H1 (cell line): ENCODE measurements around the gene RHOB. TPM values are rescaled to one million over a fixed set of nuclear protein-coding genes. Genes with fewer than 3 reads are reported as not detected.

ENCODE experiments used
- CTCF ChIA-PET: fragments of 300-600 bp; sonication (Branson Sonifier 250); formaldehyde crosslinking; loops from one replicate; lab custom pipeline; 2021; ENCODE audit not compliant: partially characterized antibody; lab: Charles Lee
- POLR2A ChIA-PET: fragments of 300-600 bp; sonication (Branson Sonifier 250); formaldehyde crosslinking; loops from one replicate; lab custom pipeline; 2021; ENCODE audit warnings: inconsistent platforms; ENCODE audit not compliant: partially characterized antibody; lab: Charles Lee
- DNase-seq, 2 experiments: peaks; one replicate each; pipeline versions ENCODE4 v3.0.0 to v3.0.0-alpha.2; 2010 to 2022; ENCODE audit warnings: low spot score in 2 of 2, low read depth in 1 of 2, mixed read lengths in 1 of 2
- FAIRE-seq: peaks from 2 replicates; lab custom pipeline; 2011; peaks lifted over from hg19 to GRCh38; lab: Jason Lieb, UNC
- H2AFZ ChIP-seq: 2 replicates; pipeline ENCODE4 v1.8.1; 2012; ENCODE audit warnings: low read length, inconsistent platforms
- H2AK5ac ChIP-seq: 2 replicates; pipeline ENCODE4 v1.6.1; 2013; ENCODE audit warnings: low read depth, low read length
- H2BK120ac ChIP-seq: replicated peaks from 2 replicates; pipeline ENCODE3; 2013; ENCODE audit warnings: low read depth, low read length, inconsistent platforms
- H2BK12ac ChIP-seq: 2 replicates; pipeline ENCODE4 v1.6.1; 2013; ENCODE audit warnings: low read depth, low read length
- H2BK15ac ChIP-seq: 2 replicates; pipeline ENCODE4 v1.6.1; 2013; ENCODE audit warnings: low read length
- H2BK20ac ChIP-seq: 2 replicates; pipeline ENCODE4 v1.6.1; 2013; ENCODE audit warnings: low read length
- H2BK5ac ChIP-seq: 2 replicates; pipeline ENCODE4 v1.6.1; 2013; ENCODE audit warnings: low read depth, low read length
- H3K14ac ChIP-seq: 2 replicates; pipeline ENCODE4 v1.6.1; 2013; ENCODE audit warnings: inconsistent platforms; ENCODE audit not compliant: insufficient read length
- H3K18ac ChIP-seq: 2 replicates; pipeline ENCODE4 v1.6.1; 2013; ENCODE audit warnings: low read length; ENCODE audit errors: extremely low read depth
- H3K23ac ChIP-seq: 2 replicates; pipeline ENCODE4 v1.6.1; 2013; ENCODE audit warnings: inconsistent platforms; ENCODE audit not compliant: insufficient read length
- H3K23me2 ChIP-seq: 2 replicates; pipeline ENCODE4 v1.6.1; 2013; ENCODE audit warnings: low read depth, low read length
- H3K27ac ChIP-seq: 2 replicates; pipeline ENCODE4 v1.6.1; 2011; ENCODE audit warnings: low read depth, low read length, inconsistent platforms
- H3K27me3 ChIP-seq, 4 experiments: replicated peaks in 1 of 4; 1 replicate in 1 of 4; 2 replicates in 3 of 4; pipeline versions ENCODE4 v1.6.1 to v1.8.1; 2011 to 2013; ENCODE audit warnings: low read length in 3 of 4, mild to moderate bottlenecking in 3 of 4, inconsistent platforms in 2 of 4, mixed read lengths in 2 of 4, moderate library complexity in 1 of 4; ENCODE audit not compliant: control insufficient read depth in 3 of 4, insufficient read depth in 3 of 4; ENCODE audit errors: extremely low read depth in 1 of 4
- H3K36me3 ChIP-seq, 4 experiments: 2 replicates each; pipeline versions ENCODE4 v1.6.1 to v1.8.1; 2011 to 2013; ENCODE audit warnings: mild to moderate bottlenecking in 4 of 4, low read length in 3 of 4, moderate library complexity in 2 of 4, control low read depth in 1 of 4, inconsistent platforms in 1 of 4; ENCODE audit not compliant: insufficient read depth in 4 of 4, control insufficient read depth in 2 of 4
- H3K4ac ChIP-seq: replicated peaks from 2 replicates; pipeline ENCODE3; 2013; ENCODE audit warnings: low read length, low read depth, mixed read lengths, inconsistent platforms; ENCODE audit not compliant: insufficient read length
- H3K4me1 ChIP-seq, 4 experiments: replicated peaks in 1 of 4; 1 replicate in 1 of 4; 2 replicates in 3 of 4; pipeline versions ENCODE4 v1.6.1 to v1.8.1; 2011 to 2013; ENCODE audit warnings: low read length in 3 of 4, inconsistent platforms in 2 of 4, mixed read lengths in 1 of 4; ENCODE audit not compliant: insufficient read depth in 4 of 4, control insufficient read depth in 3 of 4
- H3K4me2 ChIP-seq, 2 experiments: 2 replicates each; pipeline versions ENCODE4 v1.6.1 to v1.8.1; 2011 to 2013; ENCODE audit warnings: low read depth in 2 of 2, low read length in 2 of 2, control low read depth in 1 of 2, inconsistent platforms in 1 of 2, mild to moderate bottlenecking in 1 of 2; ENCODE audit not compliant: insufficient read depth in 1 of 2
- H3K4me3 ChIP-seq, 4 experiments: fragments of 200-600, 300-600 bp in 1 of 4; sonication (generic), shearing (Covaris generic), sonication (Bioruptor Twin) in 1 of 4; 2 replicates each; pipeline versions ENCODE4 v1.5.1 to v1.8.1; 2011 to 2016; ENCODE audit warnings: low read length in 4 of 4, low read depth in 3 of 4, control low read depth in 2 of 4, inconsistent platforms in 2 of 4, mild to moderate bottlenecking in 2 of 4, mixed read lengths in 1 of 4, moderate library complexity in 1 of 4; ENCODE audit not compliant: insufficient read depth in 2 of 4; ENCODE audit errors: extremely low read depth in 1 of 4
- H3K56ac ChIP-seq: replicated peaks from 2 replicates; pipeline ENCODE3; 2013; ENCODE audit warnings: low read depth, mild to moderate bottlenecking, mixed read lengths, low read length, inconsistent platforms; ENCODE audit not compliant: insufficient read length
- H3K79me1 ChIP-seq: 2 replicates; pipeline ENCODE4 v1.6.1; 2013; ENCODE audit warnings: low read depth, low read length, control low read depth
- H3K79me2 ChIP-seq, 2 experiments: 2 replicates each; pipeline versions ENCODE4 v1.6.1 to v1.8.1; 2012 to 2013; ENCODE audit warnings: low read length in 2 of 2, mild to moderate bottlenecking in 2 of 2, inconsistent platforms in 1 of 2; ENCODE audit not compliant: insufficient read depth in 2 of 2, control insufficient read depth in 1 of 2
- H3K9ac ChIP-seq, 4 experiments: replicated peaks in 1 of 4; 1 replicate in 1 of 4; 2 replicates in 3 of 4; pipeline versions ENCODE4 v1.6.1 to v1.8.1; 2011 to 2013; ENCODE audit warnings: low read depth in 3 of 4, low read length in 3 of 4, control low read depth in 2 of 4, mild to moderate bottlenecking in 2 of 4, moderate library complexity in 2 of 4, inconsistent platforms in 1 of 4; ENCODE audit errors: extremely low read depth in 1 of 4
- H3K9me3 ChIP-seq, 2 experiments: 2 replicates each; pipeline versions ENCODE4 v1.6.1 to v1.8.1; 2012 to 2013; ENCODE audit warnings: mild to moderate bottlenecking in 2 of 2, moderate library complexity in 2 of 2, control low read depth in 1 of 2, inconsistent platforms in 1 of 2, low read depth in 1 of 2, low read length in 1 of 2, mixed read lengths in 1 of 2; ENCODE audit not compliant: insufficient read depth in 2 of 2
- H4K20me1 ChIP-seq, 2 experiments: replicated peaks in 1 of 2; 2 replicates each; pipeline versions ENCODE3 to v1.8.1; 2011 to 2013; ENCODE audit warnings: inconsistent platforms in 2 of 2, low read length in 2 of 2, mild to moderate bottlenecking in 1 of 2; ENCODE audit not compliant: insufficient read depth in 2 of 2, control insufficient read depth in 1 of 2
- H4K5ac ChIP-seq: 2 replicates; pipeline ENCODE4 v1.6.1; 2013; ENCODE audit warnings: low read length, low read depth, mixed read lengths, inconsistent platforms; ENCODE audit not compliant: insufficient read length
- H4K8ac ChIP-seq: 2 replicates; pipeline ENCODE4 v1.8.0; 2013; ENCODE audit warnings: mild to moderate bottlenecking, moderate library complexity, low read length, inconsistent platforms; ENCODE audit not compliant: insufficient read depth; ENCODE audit errors: extremely low read depth
- H4K91ac ChIP-seq: replicated peaks from 2 replicates; pipeline ENCODE3; 2013; ENCODE audit warnings: low read length, mixed read lengths, inconsistent platforms; ENCODE audit not compliant: insufficient read length
- ATF2 ChIP-seq: IDR thresholded peaks from 2 replicates; pipeline ENCODE4 v1.6.1; 2012; ENCODE audit warnings: low read length, inconsistent platforms
- BRCA1 ChIP-seq: IDR thresholded peaks from 2 replicates; pipeline ENCODE4 v1.6.1; 2012; ENCODE audit warnings: low read depth, low read length, improper control_type of control experiment
- CBX5 ChIP-seq: fragments of 300-800, 300-1000 bp; sonication (generic); IDR thresholded peaks from 2 replicates; pipeline ENCODE4 v1.7.1; 2016; ENCODE audit warnings: antibody characterized with exemption, low read length, low read depth
- CHD1 ChIP-seq: IDR thresholded peaks from 2 replicates; pipeline ENCODE4 v1.6.1; 2012; ENCODE audit warnings: low read depth, low read length, improper control_type of control experiment
- POLR2AphosphoS5 ChIP-seq: IDR thresholded peaks from 2 replicates; pipeline ENCODE4 v1.6.1; 2011; ENCODE audit warnings: low read depth, low read length
- SIRT6 ChIP-seq: IDR thresholded peaks from one replicate; pipeline ENCODE4 v1.7.1; 2012; ENCODE audit warnings: low read length, inconsistent platforms
- SP2 ChIP-seq: IDR thresholded peaks from 2 replicates; pipeline ENCODE4 v1.6.1; 2012; ENCODE audit warnings: mild to moderate bottlenecking, low read length, inconsistent platforms
- SRF ChIP-seq: IDR thresholded peaks from 2 replicates; pipeline ENCODE4 v1.6.1; 2011; ENCODE audit warnings: mild to moderate bottlenecking, low read depth, low read length, moderate library complexity
- TBP ChIP-seq: IDR thresholded peaks from 2 replicates; pipeline ENCODE4 v1.6.1; 2011; ENCODE audit warnings: low read depth, low read length, improper control_type of control experiment
- TEAD4 ChIP-seq: IDR thresholded peaks from 2 replicates; pipeline ENCODE4 v1.6.1; 2012; ENCODE audit warnings: low read depth, low read length, inconsistent platforms, mixed read lengths
- WGBS, 2 experiments: shearing (Covaris generic) in 1 of 2; methylation state at CpG; one replicate each; pipeline versions ENCODE4 v1.1.6 to v1.1.7; 2013 to 2015; ENCODE audit warnings: low lambda C conversion rate in 2 of 2, mixed read lengths in 2 of 2, inconsistent platforms in 1 of 2, low coverage in 1 of 2, missing lambda C conversion rate in 1 of 2; ENCODE audit not compliant: insufficient replicate concordance in 2 of 2, insufficient coverage in 1 of 2, insufficient read length in 1 of 2; ENCODE audit errors: extremely low coverage in 1 of 2, missing lambda C conversion rate in 1 of 2; 5-methylcytosine and 5-hydroxymethylcytosine counted together
- polyA plus RNA-seq, 7 experiments: library from polyadenylated mRNA; depleted of rRNA in 3 of 7; stranded (reverse) in 5 of 7; unstranded in 2 of 7; fragments of >200 nt in 5 of 7; fragments of 200-250 nt in 2 of 7; gene quantifications; 1 replicate in 5 of 7; 2 replicates in 1 of 7; 4 replicates in 1 of 7; pipeline versions ENCODE4 v1.2.1 to v1.2.3, GENCODE V29; 2011 to 2013; ENCODE audit warnings: missing spikeins in 2 of 7, mixed read lengths in 2 of 7
- total RNA-seq: library from RNA; stranded (reverse); fragmentation: NEBNext Ultra II Directional; extraction: Animal tissue kit (Norgen Biotek cat#: 25700); gene quantifications from 2 replicates; pipeline ENCODE4 v1.2.1, GENCODE V29; 2021
- TF ChIP-seq, protein P1 (sequence below), 3 experiments: IDR thresholded peaks; 1 replicate in 2 of 3; 2 replicates in 1 of 3; pipeline versions ENCODE4 v1.5.1 to v1.6.1; 2011; ENCODE audit warnings: low read length in 3 of 3, mild to moderate bottlenecking in 3 of 3, inconsistent platforms in 2 of 3, low read depth in 1 of 3, moderate library complexity in 1 of 3; ENCODE audit not compliant: insufficient read depth in 1 of 3; ENCODE audit errors: control extremely low read depth in 1 of 3

Gene RHOB
- total and polyA plus RNA-seq, 2 of the 8 experiments (the other 6 are each of a cell fraction or from before 2014, with no cell fraction given): 9.3 to 9.5 TPM

GRCh38 chr2:20453087-20453486 is 6.2 kb downstream of the RHOB start:
- H3K4me3 ChIP-seq: no peak overlapping the region
- FAIRE-seq (no peak), DNase-seq (no peak)
- ChIA-PET CTCF (interaction anchor here (0.6 to 13.5 kb wide), 25 partner anchors 9 to 256 kb away, joined by 3 to 367 read pairs (median 4); no protein-coding TSS in a partner anchor), POLR2A (interaction anchor here (1.0 kb wide), 1 partner anchor 32 kb away, joined by 3 read pairs; no protein-coding TSS in a partner anchor)
- H4K8ac ChIP-seq: no peak overlapping the region
- no peak overlapping the region for H3K23ac ChIP-seq
- H2BK12ac ChIP-seq: no peak overlapping the region
- no peak overlapping the region for H3K14ac ChIP-seq
- no peak overlapping the region for H2BK20ac ChIP-seq
- H2AK5ac ChIP-seq: no peak overlapping the region
- 85% methylated on average over 3 of the region's 3 CpGs; no CpG with 5 or more reads in 1 of the 2 experiments for WGBS, 2 experiments
- H3K27me3 ChIP-seq: peaks cover 7 to 41% (median 24%) of the 10 kb centered on the region in 4 experiments
- H3K4me2 ChIP-seq: no peak overlapping the region
- no peak overlapping the region for H3K18ac ChIP-seq
- H3K9ac ChIP-seq: no peak overlapping the region
- H3K36me3 ChIP-seq: no peaks in the 10 kb centered on the region
- no peak overlapping the region for H2AFZ ChIP-seq
- no peaks in the 10 kb centered on the region for H3K79me2 ChIP-seq
- H3K9me3 ChIP-seq: no peaks in the 10 kb centered on the region
- no peak overlapping the region for H2BK15ac ChIP-seq
- no peak overlapping the region for H3K56ac ChIP-seq
- H4K20me1 ChIP-seq: peaks cover 4 to 8% of the 10 kb centered on the region in 2 experiments
- no peak overlapping the region for H3K27ac ChIP-seq
- H3K23me2 ChIP-seq: no peaks in the 10 kb centered on the region
- no peak overlapping the region for H4K5ac ChIP-seq
- no peak overlapping the region for H4K91ac ChIP-seq
- peaks cover 2 to 9% (median 7%) of the 10 kb centered on the region in 4 experiments for H3K4me1 ChIP-seq
- H3K4ac ChIP-seq: no peak overlapping the region
- H2BK120ac ChIP-seq: no peak overlapping the region
- no peak overlapping the region for H2BK5ac ChIP-seq
- H3K79me1 ChIP-seq: no peaks in the 10 kb centered on the region
- TF ChIP-seq, protein P1, sequence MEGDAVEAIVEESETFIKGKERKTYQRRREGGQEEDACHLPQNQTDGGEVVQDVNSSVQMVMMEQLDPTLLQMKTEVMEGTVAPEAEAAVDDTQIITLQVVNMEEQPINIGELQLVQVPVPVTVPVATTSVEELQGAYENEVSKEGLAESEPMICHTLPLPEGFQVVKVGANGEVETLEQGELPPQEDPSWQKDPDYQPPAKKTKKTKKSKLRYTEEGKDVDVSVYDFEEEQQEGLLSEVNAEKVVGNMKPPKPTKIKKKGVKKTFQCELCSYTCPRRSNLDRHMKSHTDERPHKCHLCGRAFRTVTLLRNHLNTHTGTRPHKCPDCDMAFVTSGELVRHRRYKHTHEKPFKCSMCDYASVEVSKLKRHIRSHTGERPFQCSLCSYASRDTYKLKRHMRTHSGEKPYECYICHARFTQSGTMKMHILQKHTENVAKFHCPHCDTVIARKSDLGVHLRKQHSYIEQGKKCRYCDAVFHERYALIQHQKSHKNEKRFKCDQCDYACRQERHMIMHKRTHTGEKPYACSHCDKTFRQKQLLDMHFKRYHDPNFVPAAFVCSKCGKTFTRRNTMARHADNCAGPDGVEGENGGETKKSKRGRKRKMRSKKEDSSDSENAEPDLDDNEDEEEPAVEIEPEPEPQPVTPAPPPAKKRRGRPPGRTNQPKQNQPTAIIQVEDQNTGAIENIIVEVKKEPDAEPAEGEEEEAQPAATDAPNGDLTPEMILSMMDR (IDR thresholded peaks at IDR 0.05; ENCODE audit: control extremely low read depth in 1 of 3, insufficient read depth in 1 of 3, low read depth in 1 of 3, low read length in 3 of 3): no peak
- TF ChIP-seq SIRT6: no peak
- no peak for TF ChIP-seq ATF2
- TF ChIP-seq SP2: no peak
- TF ChIP-seq TEAD4: no peak
- no peak for TF ChIP-seq TBP
- TF ChIP-seq SRF: no peak
- no peak for TF ChIP-seq CBX5
- no peak for TF ChIP-seq BRCA1
- no peak for TF ChIP-seq POLR2AphosphoS5
- TF ChIP-seq CHD1: no peak
